Mesenchymal stem cell (in vitro differentiated cells and primary cell): ENCODE data around the gene RNF148.

Source experiments
- DNase-seq: peaks from one replicate; pipeline ENCODE4 v3.0.0-alpha.2; 2013
- H2AFZ ChIP-seq: one replicate; pipeline ENCODE4 v1.6.1; 2013; ENCODE audit warnings: low read depth, mild to moderate bottlenecking, control low read depth, inconsistent platforms, low read length, moderate library complexity
- H2AK5ac ChIP-seq: 2 replicates; pipeline ENCODE4 v1.6.1; 2013; ENCODE audit warnings: low read length, moderate library complexity, mild to moderate bottlenecking, inconsistent platforms; ENCODE audit not compliant: severe bottlenecking
- H2BK120ac ChIP-seq: one replicate; pipeline ENCODE4 v1.6.1; 2013; ENCODE audit warnings: low read depth, mild to moderate bottlenecking, inconsistent platforms, low read length, moderate library complexity
- H2BK12ac ChIP-seq, 2 experiments: one replicate each; pipeline ENCODE4 v1.6.1; 2013; ENCODE audit warnings: inconsistent platforms in 2 of 2, low read length in 2 of 2, mild to moderate bottlenecking in 2 of 2, moderate library complexity in 2 of 2, control low read depth in 1 of 2
- H2BK15ac ChIP-seq: one replicate; pipeline ENCODE4 v1.6.1; 2013; ENCODE audit warnings: mild to moderate bottlenecking, low read depth, inconsistent platforms; ENCODE audit not compliant: poor library complexity, severe bottlenecking
- H2BK5ac ChIP-seq: 2 replicates; pipeline ENCODE4 v1.6.1; 2013; ENCODE audit warnings: low read depth, mild to moderate bottlenecking, low read length, control low read depth, inconsistent platforms; ENCODE audit not compliant: poor library complexity, severe bottlenecking
- H3K14ac ChIP-seq, 2 experiments: one replicate each; pipeline ENCODE4 v1.6.1; 2013; ENCODE audit warnings: inconsistent platforms in 2 of 2, low read length in 2 of 2, control low read depth in 1 of 2, mild to moderate bottlenecking in 1 of 2, moderate library complexity in 1 of 2
- H3K18ac ChIP-seq, 2 experiments: one replicate each; pipeline ENCODE4 v1.6.1; 2013; ENCODE audit warnings: inconsistent platforms in 2 of 2, low read length in 2 of 2, control low read depth in 1 of 2, low read depth in 1 of 2, mild to moderate bottlenecking in 1 of 2
- H3K23ac ChIP-seq, 2 experiments: one replicate each; pipeline ENCODE4 v1.6.1; 2013; ENCODE audit warnings: inconsistent platforms in 2 of 2, low read length in 2 of 2, mild to moderate bottlenecking in 2 of 2, moderate library complexity in 2 of 2, control low read depth in 1 of 2
- H3K27ac ChIP-seq: 2 replicates; pipeline ENCODE4 v1.5.1; 2013; ENCODE audit warnings: mild to moderate bottlenecking, moderate library complexity, low read length, control low read depth, inconsistent platforms; ENCODE audit not compliant: poor library complexity, severe bottlenecking
- H3K27me3 ChIP-seq, 2 experiments: 2 replicates each; pipeline versions ENCODE4 v1.6.1 to v1.7.0; 2013; ENCODE audit warnings: low read length in 2 of 2, mild to moderate bottlenecking in 2 of 2, moderate library complexity in 2 of 2, control low read depth in 1 of 2, inconsistent platforms in 1 of 2; ENCODE audit not compliant: control insufficient read depth in 1 of 2, insufficient read depth in 1 of 2
- H3K36me3 ChIP-seq, 2 experiments: 2 replicates each; pipeline versions ENCODE4 v1.6.1 to v1.7.0; 2013; ENCODE audit warnings: low read length in 2 of 2, control low read depth in 1 of 2, inconsistent platforms in 1 of 2, low read depth in 1 of 2, mild to moderate bottlenecking in 1 of 2; ENCODE audit not compliant: insufficient read depth in 2 of 2, control insufficient read depth in 1 of 2
- H3K4ac ChIP-seq, 2 experiments: one replicate each; pipeline ENCODE4 v1.6.1; 2013; ENCODE audit warnings: inconsistent platforms in 2 of 2, low read length in 2 of 2, mild to moderate bottlenecking in 2 of 2, moderate library complexity in 2 of 2, control low read depth in 1 of 2, low read depth in 1 of 2
- H3K4me1 ChIP-seq: 2 replicates; pipeline ENCODE4 v1.6.1; 2013; ENCODE audit warnings: low read depth, low read length, control low read depth; ENCODE audit not compliant: control insufficient read depth, insufficient read depth
- H3K4me2 ChIP-seq: 2 replicates; pipeline ENCODE4 v1.6.1; 2013; ENCODE audit warnings: low read length, mild to moderate bottlenecking, inconsistent platforms; ENCODE audit not compliant: poor library complexity, severe bottlenecking
- H3K4me3 ChIP-seq, 2 experiments: 2 replicates each; pipeline versions ENCODE4 v1.5.1 to v1.7.0; 2013; ENCODE audit warnings: low read length in 2 of 2, mild to moderate bottlenecking in 2 of 2, control low read depth in 1 of 2, low read depth in 1 of 2; ENCODE audit not compliant: insufficient read depth in 1 of 2
- H3K79me1 ChIP-seq: replicated peaks from 2 replicates; pipeline ENCODE4 v1.6.1; 2013; ENCODE audit warnings: mild to moderate bottlenecking, control low read depth, low read length, inconsistent platforms; ENCODE audit not compliant: poor library complexity, severe bottlenecking
- H3K9ac ChIP-seq: 2 replicates; pipeline ENCODE4 v1.7.0; 2013; ENCODE audit warnings: mild to moderate bottlenecking, low read length, moderate library complexity
- H3K9me3 ChIP-seq: 2 replicates; pipeline ENCODE4 v1.7.0; 2013; ENCODE audit warnings: mild to moderate bottlenecking, low read length; ENCODE audit not compliant: control insufficient read depth
- H4K8ac ChIP-seq: one replicate; pipeline ENCODE4 v1.6.1; 2013; ENCODE audit warnings: inconsistent platforms, mild to moderate bottlenecking, low read length, moderate library complexity
- H4K91ac ChIP-seq: one replicate; pipeline ENCODE4 v1.6.1; 2013; ENCODE audit warnings: mild to moderate bottlenecking, low read length, inconsistent platforms
- WGBS: methylation state at CpG from one replicate; pipeline ENCODE4 v1.1.7; 2013; ENCODE audit warnings: mixed read lengths; 5-methylcytosine and 5-hydroxymethylcytosine counted together

RNF148 gene

GRCh38 chr7:122727354-122727753 lies 24.6 kb upstream of the RNF148 start:
- H3K27ac ChIP-seq = no peak overlapping the region
- H3K9me3 ChIP-seq = no peaks in the 10 kb centered on the region
- no peak overlapping the region for H2BK5ac ChIP-seq
- no peaks in the 10 kb centered on the region for H3K36me3 ChIP-seq
- H3K79me1 ChIP-seq = no peaks in the 10 kb centered on the region
- DNase-seq = no peak
- no peak overlapping the region for H3K4ac ChIP-seq
- H3K4me3 ChIP-seq = no peak overlapping the region
- no peak overlapping the region for H3K9ac ChIP-seq
- no peak overlapping the region for H2BK12ac ChIP-seq
- no peak overlapping the region for H4K91ac ChIP-seq
- H2AK5ac ChIP-seq = no peak overlapping the region
- H4K8ac ChIP-seq = no peak overlapping the region
- H3K4me1 ChIP-seq = no peaks in the 10 kb centered on the region
- no peak overlapping the region for H2AFZ ChIP-seq
- H3K14ac ChIP-seq = no peak overlapping the region
- H3K27me3 ChIP-seq = no peaks in the 10 kb centered on the region
- no peak overlapping the region for H2BK120ac ChIP-seq
- no peak overlapping the region for H3K4me2 ChIP-seq
- no peak overlapping the region for H2BK15ac ChIP-seq
- H3K23ac ChIP-seq = no peak overlapping the region
- H3K18ac ChIP-seq = no peak overlapping the region

GRCh38 chr7:122726881-122727280 lies 24.2 kb upstream of the RNF148 start:
- H2AFZ ChIP-seq = no peak overlapping the region

GRCh38 chr7:122724366-122724765 lies 21.6 kb upstream of the RNF148 start:
- DNase-seq = no peak
- Histone ChIP-seq H3K27me3 (no peaks in the 10 kb centered on the region), H3K79me1 (no peaks in the 10 kb centered on the region), H2AFZ (no peak overlapping the region), H3K9ac (no peak overlapping the region), H2BK12ac (no peak overlapping the region), H3K27ac (no peak overlapping the region), H4K8ac (no peak overlapping the region), H3K4me2 (no peak overlapping the region), H3K36me3 (no peaks in the 10 kb centered on the region), H2BK15ac (no peak overlapping the region), H3K14ac (no peak overlapping the region), H2AK5ac (no peak overlapping the region), H3K23ac (no peak overlapping the region), H3K9me3 (no peaks in the 10 kb centered on the region), H4K91ac (no peak overlapping the region), H2BK5ac (no peak overlapping the region), H3K4ac (no peak overlapping the region), H2BK120ac (no peak overlapping the region), H3K4me1 (no peaks in the 10 kb centered on the region), H3K18ac (no peak overlapping the region), H3K4me3 (no peak overlapping the region)
- 100% methylated on average over 3 of the region's 4 CpGs for WGBS

More at GRCh38 chr7:122726881-122727280, 24.2 kb upstream of the RNF148 start:
- H4K8ac ChIP-seq = no peak overlapping the region
- no peak overlapping the region for H3K4me3 ChIP-seq
- H3K9me3 ChIP-seq = no peaks in the 10 kb centered on the region
- H3K14ac ChIP-seq = no peak overlapping the region
- no peak overlapping the region for H2BK5ac ChIP-seq
- no peak overlapping the region for H2AK5ac ChIP-seq
- no peak for DNase-seq
- no peaks in the 10 kb centered on the region for H3K4me1 ChIP-seq
- WGBS = no CpG with 5 or more reads among the region's 2 CpGs
- no peak overlapping the region for H2BK12ac ChIP-seq
- no peak overlapping the region for H2BK15ac ChIP-seq
- no peak overlapping the region for H3K9ac ChIP-seq
- H3K27me3 ChIP-seq = no peaks in the 10 kb centered on the region
- no peak overlapping the region for H4K91ac ChIP-seq
- no peaks in the 10 kb centered on the region for H3K36me3 ChIP-seq
- H3K27ac ChIP-seq = no peak overlapping the region
- no peak overlapping the region for H3K18ac ChIP-seq
- no peak overlapping the region for H3K4me2 ChIP-seq
- no peaks in the 10 kb centered on the region for H3K79me1 ChIP-seq
- H3K23ac ChIP-seq = no peak overlapping the region
- H2BK120ac ChIP-seq = no peak overlapping the region
- no peak overlapping the region for H3K4ac ChIP-seq

- no peak overlapping the region for H4K91ac ChIP-seq
- WGBS = 81% methylated on average over 2 of the region's 4 CpGs
- H2AFZ ChIP-seq = no peak overlapping the region
Measured at GRCh38 chr7:122719010-122719578, 16.4 kb upstream of the RNF148 start.

More at GRCh38 chr7:122719010-122719578, 16.4 kb upstream of the RNF148 start:
- no peak overlapping the region for H2BK120ac ChIP-seq
- no peaks in the 10 kb centered on the region for H3K4me1 ChIP-seq
- no peaks in the 10 kb centered on the region for H3K27me3 ChIP-seq
- no peak overlapping the region for H2BK12ac ChIP-seq
- H3K23ac ChIP-seq = no peak overlapping the region
- H3K4ac ChIP-seq = no peak overlapping the region
- no peak overlapping the region for H3K14ac ChIP-seq
- H2BK15ac ChIP-seq = no peak overlapping the region
- H3K9ac ChIP-seq = no peak overlapping the region
- no peak overlapping the region for H4K8ac ChIP-seq
- no peak overlapping the region for H3K4me3 ChIP-seq
- H3K36me3 ChIP-seq = no peaks in the 10 kb centered on the region
- no peak overlapping the region for H3K27ac ChIP-seq
- H3K18ac ChIP-seq = no peak overlapping the region
- H3K4me2 ChIP-seq = no peak overlapping the region
- DNase-seq = no peak
- H3K9me3 ChIP-seq = no peaks in the 10 kb centered on the region
- H2BK5ac ChIP-seq = no peak overlapping the region
- H2AK5ac ChIP-seq = no peak overlapping the region
- no peaks in the 10 kb centered on the region for H3K79me1 ChIP-seq
